22Rv1 (cell line): ENCODE data around the gene CLDN34.

ENCODE experiments used
- H3K27ac ChIP-seq: fragments of 450-650 bp; 2 replicates; pipeline ENCODE4 v1.5.1; 2017
- ZFX ChIP-seq: fragments of 450-650 bp; IDR thresholded peaks from 2 replicates; pipeline ENCODE4 v1.6.1; 2017; ENCODE audit warnings: antibody characterized with exemption, borderline replicate concordance
- TF ChIP-seq, protein P1 (sequence below): fragments of 450-650 bp; IDR thresholded peaks from 2 replicates; pipeline ENCODE4 v1.5.1; 2017; ENCODE audit warnings: mild to moderate bottlenecking

The CLDN34 gene

GRCh38 chrX:9948406-9948805, 18.8 kb upstream of the CLDN34 start:
- TF ChIP-seq, protein P1, sequence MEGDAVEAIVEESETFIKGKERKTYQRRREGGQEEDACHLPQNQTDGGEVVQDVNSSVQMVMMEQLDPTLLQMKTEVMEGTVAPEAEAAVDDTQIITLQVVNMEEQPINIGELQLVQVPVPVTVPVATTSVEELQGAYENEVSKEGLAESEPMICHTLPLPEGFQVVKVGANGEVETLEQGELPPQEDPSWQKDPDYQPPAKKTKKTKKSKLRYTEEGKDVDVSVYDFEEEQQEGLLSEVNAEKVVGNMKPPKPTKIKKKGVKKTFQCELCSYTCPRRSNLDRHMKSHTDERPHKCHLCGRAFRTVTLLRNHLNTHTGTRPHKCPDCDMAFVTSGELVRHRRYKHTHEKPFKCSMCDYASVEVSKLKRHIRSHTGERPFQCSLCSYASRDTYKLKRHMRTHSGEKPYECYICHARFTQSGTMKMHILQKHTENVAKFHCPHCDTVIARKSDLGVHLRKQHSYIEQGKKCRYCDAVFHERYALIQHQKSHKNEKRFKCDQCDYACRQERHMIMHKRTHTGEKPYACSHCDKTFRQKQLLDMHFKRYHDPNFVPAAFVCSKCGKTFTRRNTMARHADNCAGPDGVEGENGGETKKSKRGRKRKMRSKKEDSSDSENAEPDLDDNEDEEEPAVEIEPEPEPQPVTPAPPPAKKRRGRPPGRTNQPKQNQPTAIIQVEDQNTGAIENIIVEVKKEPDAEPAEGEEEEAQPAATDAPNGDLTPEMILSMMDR = no peak
- no peak for TF ChIP-seq ZFX
- no peak overlapping the region for H3K27ac ChIP-seq

DNA sequence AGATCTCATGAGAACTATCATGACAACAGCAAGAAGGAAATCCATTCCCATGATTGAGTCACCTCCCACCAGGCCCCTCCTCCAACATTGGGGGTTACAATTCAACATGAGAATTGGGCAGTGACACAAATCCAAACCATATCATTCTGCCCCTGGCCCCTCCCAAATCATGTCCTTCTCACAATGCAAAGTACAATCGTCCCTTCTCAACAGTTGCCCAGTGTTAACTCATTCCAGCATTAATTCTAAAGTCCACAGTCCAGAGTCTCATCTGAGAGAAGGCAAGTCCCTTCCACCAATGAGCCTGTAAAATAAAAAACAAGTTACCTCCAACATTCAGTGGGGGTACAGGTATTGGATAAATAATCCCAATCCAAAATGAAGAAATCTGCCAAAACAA, 14.9 kb upstream of the CLDN34 start:
- H3K27ac ChIP-seq = no peak overlapping the region
- TF ChIP-seq ZFX = no peak
- TF ChIP-seq, protein P1 = no peak

DNA sequence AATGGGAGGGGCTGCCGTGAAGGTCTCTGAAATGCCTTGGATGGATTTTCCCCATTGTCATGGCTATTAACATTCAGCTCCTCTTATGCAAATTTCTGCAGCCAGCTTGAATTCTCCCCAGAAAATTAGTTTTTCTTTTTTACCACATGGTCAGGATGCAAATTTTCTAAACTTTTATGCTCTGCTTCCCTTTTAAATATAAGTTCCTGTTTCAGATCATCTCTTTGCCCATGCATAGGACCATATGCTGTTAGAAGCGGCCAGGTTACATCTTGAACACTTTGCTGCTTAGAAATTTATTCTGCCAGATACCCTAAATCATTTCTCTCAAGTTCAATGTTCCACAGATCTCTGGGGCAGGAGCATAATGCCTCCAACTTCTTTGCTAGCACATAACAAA, 13.8 kb upstream of the CLDN34 start:
- H3K27ac ChIP-seq = no peak overlapping the region

DNA sequence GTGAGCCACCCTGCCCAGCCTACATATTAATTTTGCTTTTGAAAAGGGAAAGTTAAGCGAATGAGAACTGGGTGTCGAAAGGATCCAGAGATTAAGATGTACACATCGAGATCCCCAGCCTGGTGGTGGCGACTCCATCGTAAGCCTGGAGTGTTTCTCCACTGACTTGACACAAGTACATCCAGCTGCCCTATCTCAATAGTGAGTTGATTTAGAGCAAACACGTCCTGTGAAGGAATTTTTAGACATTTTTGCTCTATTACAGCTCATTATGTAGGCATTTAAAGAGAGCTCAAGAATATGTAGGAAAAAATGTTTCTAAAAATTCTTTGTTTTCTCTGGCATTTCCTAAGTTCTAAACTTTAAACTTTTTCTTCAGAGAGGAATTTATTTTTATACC, 11.7 kb upstream of the CLDN34 start:
- no peak overlapping the region for H3K27ac ChIP-seq
- TF ChIP-seq, protein P1 = no peak
- no peak for TF ChIP-seq ZFX

More for the DNA sequence above, 13.8 kb upstream of the CLDN34 start:
- TF ChIP-seq, protein P1 = no peak
- TF ChIP-seq ZFX = no peak

DNA sequence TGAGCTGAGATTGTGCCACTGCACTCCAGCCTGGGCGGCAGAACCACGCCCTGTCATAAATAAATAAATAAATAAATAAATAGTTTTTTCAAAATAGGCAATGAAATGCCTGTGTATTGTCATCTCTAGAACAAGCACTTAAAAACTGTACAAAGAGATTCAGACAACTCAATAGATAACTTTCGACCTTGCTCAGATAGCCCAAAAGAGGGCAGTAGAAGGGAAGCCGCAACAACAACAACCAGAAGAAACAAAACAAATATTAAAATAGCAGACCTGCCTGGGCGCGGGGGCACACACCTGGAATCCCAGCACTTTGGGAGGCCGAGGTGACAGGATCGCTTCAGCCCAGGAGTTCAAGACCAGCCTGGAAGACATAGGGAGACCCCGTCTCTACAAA, 9.4 kb upstream of the CLDN34 start:
- no peak for TF ChIP-seq ZFX
- no peak overlapping the region for H3K27ac ChIP-seq

DNA sequence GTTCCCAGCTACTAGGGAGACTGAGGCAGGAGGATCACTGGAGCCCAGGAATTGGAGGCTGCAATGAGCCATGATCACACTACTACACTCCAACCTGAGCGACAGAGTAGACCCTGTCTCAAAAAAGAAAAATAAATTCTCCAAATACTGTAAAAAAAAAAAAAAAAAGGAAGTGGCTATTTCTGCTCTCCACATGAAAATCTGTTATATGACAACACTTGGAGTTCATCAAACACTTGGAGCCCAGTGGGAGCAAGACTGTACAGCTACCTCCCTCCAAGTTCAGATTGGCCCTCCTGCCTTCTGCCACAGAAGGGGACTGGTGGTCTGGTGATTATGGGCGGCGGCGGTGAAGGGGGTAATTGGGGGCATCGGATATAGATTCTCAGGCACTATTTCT, 9.0 kb upstream of the CLDN34 start:
- TF ChIP-seq, protein P1 = no peak
- H3K27ac ChIP-seq = no peak overlapping the region

GRCh38 chrX:9961750-9962149, 5.4 kb upstream of the CLDN34 start:
- TF ChIP-seq, protein P1 = no peak
- no peak for TF ChIP-seq ZFX

DNA sequence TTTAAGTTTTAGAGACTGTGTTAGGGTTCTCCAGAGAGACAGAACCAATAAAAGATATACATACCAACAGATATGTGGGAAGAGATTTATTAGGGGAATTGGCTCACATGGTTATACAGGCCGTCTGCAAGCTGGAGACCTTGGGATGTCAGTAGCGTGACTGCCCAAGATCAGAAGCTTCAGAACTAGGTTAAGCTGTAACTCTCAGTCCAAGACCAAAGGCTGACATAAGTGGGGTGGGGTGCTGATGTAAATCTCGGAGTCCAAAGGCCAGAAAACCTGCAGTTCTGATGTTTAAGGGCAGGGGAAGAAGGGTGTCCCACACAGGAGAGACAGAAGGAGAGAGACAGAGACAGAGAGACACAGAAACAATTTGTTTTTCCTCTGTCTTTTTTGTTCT, 10.5 kb downstream of the CLDN34 start:
- H3K27ac ChIP-seq = no peak overlapping the region
- TF ChIP-seq ZFX = no peak
- TF ChIP-seq, protein P1 = no peak

More at GRCh38 chrX:9961750-9962149, 5.4 kb upstream of the CLDN34 start:
- H3K27ac ChIP-seq = no peak overlapping the region
